KOPT-K1 (cell line): Measurements from ENCODE around the gene ACADS.

Source experiments
- H3K27ac ChIP-seq: fragments of 200-600 bp; sonication (generic); 2 replicates; pipeline ENCODE4 v1.5.1; 2016; ENCODE audit warnings: antibody characterized with exemption, mild to moderate bottlenecking, low read depth, low read length; ENCODE audit not compliant: poor library complexity, severe bottlenecking
- H3K36me3 ChIP-seq: fragments of 200-600 bp; sonication (generic); 2 replicates; pipeline ENCODE4 v1.5.1; 2017; ENCODE audit warnings: antibody characterized with exemption, mild to moderate bottlenecking, low read length, moderate library complexity; ENCODE audit not compliant: insufficient read depth
- H3K9me3 ChIP-seq: fragments of 200-600 bp; sonication (generic); 2 replicates; pipeline ENCODE4 v1.5.1; 2017; ENCODE audit warnings: antibody characterized with exemption, low read length, mild to moderate bottlenecking; ENCODE audit not compliant: insufficient read depth, poor library complexity, severe bottlenecking

Gene ACADS

GRCh38 chr12:120725659-120726509, at the start of gene ACADS:
Gene ACADS, plus strand, starts transcription at chr12:120725826. Its CDS starts 60 bp downstream, at chr12:120725886.
- Histone ChIP-seq H3K9me3 (no peaks in the 10 kb centered on the region), H3K36me3 (peaks cover 69% of the 10 kb centered on the region), H3K27ac (peak within 1 kb of the TSS; percentile 57)

GRCh38 chr12:120677765-120678473, 47.7 kb upstream of the ACADS start:
- no peaks in the 10 kb centered on the region for H3K9me3 ChIP-seq
- H3K36me3 ChIP-seq = no peaks in the 10 kb centered on the region
- no peak overlapping the region for H3K27ac ChIP-seq

- Histone ChIP-seq H3K27ac (no peak overlapping the region), H3K36me3 (no peaks in the 10 kb centered on the region)
Observed at GRCh38 chr12:120678572-120678971, 47.1 kb upstream of the ACADS start.

GRCh38 chr12:120680165-120680738, 45.4 kb upstream of the ACADS start:
- Histone ChIP-seq H3K36me3 (no peaks in the 10 kb centered on the region), H3K27ac (no peak overlapping the region), H3K9me3 (no peaks in the 10 kb centered on the region)

More at GRCh38 chr12:120678572-120678971, 47.1 kb upstream of the ACADS start:
- H3K9me3 ChIP-seq = no peaks in the 10 kb centered on the region

GRCh38 chr12:120684523-120684932, 41.1 kb upstream of the ACADS start:
- Histone ChIP-seq H3K36me3 (no peaks in the 10 kb centered on the region), H3K27ac (no peak overlapping the region), H3K9me3 (no peaks in the 10 kb centered on the region)

- no peaks in the 10 kb centered on the region for H3K9me3 ChIP-seq
- peaks cover under 1% of the 10 kb centered on the region; the same call in 1 of the 2 replicates for H3K36me3 ChIP-seq
- peak overlapping the region; percentile 92 for H3K27ac ChIP-seq
Observed at GRCh38 chr12:120685522-120685921, 40.1 kb upstream of the ACADS start.

GRCh38 chr12:120686151-120686689, 39.4 kb upstream of the ACADS start:
- no peaks in the 10 kb centered on the region for H3K9me3 ChIP-seq
- peak overlapping the region; percentile 92 for H3K27ac ChIP-seq
- H3K36me3 ChIP-seq = peaks cover 8% of the 10 kb centered on the region

GRCh38 chr12:120686690-120687577, 38.7 kb upstream of the ACADS start, which contains the start of gene MLEC:
Gene MLEC, plus strand, starts transcription at chr12:120687149. Its CDS starts 148 bp downstream, at chr12:120687297.
- no peaks in the 10 kb centered on the region for H3K9me3 ChIP-seq
- H3K36me3 ChIP-seq = peaks cover 12% of the 10 kb centered on the region
- H3K27ac ChIP-seq = peak within 1 kb of the TSS; percentile 92

GRCh38 chr12:120687578-120688289, 37.9 kb upstream of the ACADS start:
- Histone ChIP-seq H3K36me3 (peaks cover 16% of the 10 kb centered on the region), H3K27ac (peak overlapping the region; percentile 92), H3K9me3 (no peaks in the 10 kb centered on the region)

- H3K27ac ChIP-seq = peak overlapping the region; percentile 92
Observed at GRCh38 chr12:120688527-120689071, 37.0 kb upstream of the ACADS start.

GRCh38 chr12:120689397-120690082, 36.1 kb upstream of the ACADS start:
- Histone ChIP-seq H3K36me3 (peaks cover 34% of the 10 kb centered on the region), H3K9me3 (no peaks in the 10 kb centered on the region), H3K27ac (peak overlapping the region; percentile 92)

More at GRCh38 chr12:120688527-120689071, 37.0 kb upstream of the ACADS start:
- no peaks in the 10 kb centered on the region for H3K9me3 ChIP-seq
- H3K36me3 ChIP-seq = peaks cover 25% of the 10 kb centered on the region

GRCh38 chr12:120690083-120690450, 35.6 kb upstream of the ACADS start:
- Histone ChIP-seq H3K36me3 (peaks cover 40% of the 10 kb centered on the region), H3K27ac (no peak overlapping the region), H3K9me3 (no peaks in the 10 kb centered on the region)

GRCh38 chr12:120690978-120691377, 34.6 kb upstream of the ACADS start:
- Histone ChIP-seq H3K36me3 (peaks cover 49% of the 10 kb centered on the region), H3K9me3 (no peaks in the 10 kb centered on the region), H3K27ac (no peak overlapping the region)
